ENCODE results near the gene IFNLR1. TPM values are rescaled to one million over a fixed set of nuclear protein-coding genes. Genes with fewer than 3 reads are reported as not detected.

IFNLR1 gene
- total RNA-seq, 1 donor: under 0.01 TPM

DNA sequence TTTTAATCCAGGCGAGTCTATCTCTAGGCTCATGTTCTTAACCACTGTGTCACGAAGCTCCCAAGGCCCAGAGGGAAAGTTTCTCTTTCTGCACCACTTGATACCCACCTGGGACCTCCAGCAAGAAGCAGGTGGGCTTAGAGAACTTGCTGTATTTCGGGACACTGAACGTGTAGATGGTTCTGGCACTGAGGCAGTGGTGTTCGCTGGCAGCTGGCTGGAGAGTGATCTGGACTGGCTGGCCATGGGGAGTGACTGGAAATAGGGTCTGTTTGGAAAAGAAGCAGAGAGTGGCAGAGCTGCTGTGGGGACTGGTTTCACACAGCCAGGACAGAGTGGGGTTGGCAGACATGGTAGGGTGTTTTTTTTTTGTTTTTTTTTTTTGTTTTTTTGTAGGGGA, 27.7 kb downstream of the IFNLR1 start:
- no peak overlapping the region for H3K4me3 ChIP-seq (ENCODE audit: low read depth, low read length)
- DNase-seq (ENCODE audit: low read depth): no peak
- TF ChIP-seq, protein P1, sequence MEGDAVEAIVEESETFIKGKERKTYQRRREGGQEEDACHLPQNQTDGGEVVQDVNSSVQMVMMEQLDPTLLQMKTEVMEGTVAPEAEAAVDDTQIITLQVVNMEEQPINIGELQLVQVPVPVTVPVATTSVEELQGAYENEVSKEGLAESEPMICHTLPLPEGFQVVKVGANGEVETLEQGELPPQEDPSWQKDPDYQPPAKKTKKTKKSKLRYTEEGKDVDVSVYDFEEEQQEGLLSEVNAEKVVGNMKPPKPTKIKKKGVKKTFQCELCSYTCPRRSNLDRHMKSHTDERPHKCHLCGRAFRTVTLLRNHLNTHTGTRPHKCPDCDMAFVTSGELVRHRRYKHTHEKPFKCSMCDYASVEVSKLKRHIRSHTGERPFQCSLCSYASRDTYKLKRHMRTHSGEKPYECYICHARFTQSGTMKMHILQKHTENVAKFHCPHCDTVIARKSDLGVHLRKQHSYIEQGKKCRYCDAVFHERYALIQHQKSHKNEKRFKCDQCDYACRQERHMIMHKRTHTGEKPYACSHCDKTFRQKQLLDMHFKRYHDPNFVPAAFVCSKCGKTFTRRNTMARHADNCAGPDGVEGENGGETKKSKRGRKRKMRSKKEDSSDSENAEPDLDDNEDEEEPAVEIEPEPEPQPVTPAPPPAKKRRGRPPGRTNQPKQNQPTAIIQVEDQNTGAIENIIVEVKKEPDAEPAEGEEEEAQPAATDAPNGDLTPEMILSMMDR (IDR thresholded peaks at IDR 0.05; ENCODE audit: insufficient read depth, low read depth, low read length): no peak

DNA sequence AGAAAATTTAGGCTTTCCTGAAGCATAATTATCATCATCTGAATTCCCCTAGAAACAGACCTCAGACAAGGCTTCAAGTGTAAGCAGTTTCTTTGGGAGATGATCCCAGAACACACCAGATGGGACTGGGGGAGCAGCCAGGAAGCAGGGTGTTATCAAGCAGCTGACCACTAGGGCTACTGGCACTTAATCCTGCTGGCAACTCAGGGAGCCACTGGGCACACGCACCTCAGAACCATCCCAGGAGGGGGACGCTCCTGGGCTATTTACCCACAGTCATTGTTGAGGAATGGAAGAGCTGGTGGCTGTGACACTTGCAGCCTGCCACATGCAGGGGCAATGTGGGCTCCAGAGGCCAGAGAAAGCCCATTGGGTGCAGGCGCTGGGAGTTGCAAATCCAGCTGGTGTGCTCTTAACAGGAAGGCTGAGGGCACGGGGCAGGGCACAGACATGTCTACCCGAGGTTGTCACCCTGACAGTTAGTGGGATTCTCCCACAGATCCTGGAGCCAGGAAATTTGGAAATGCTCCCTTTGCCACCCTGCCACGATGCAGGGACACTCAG, 29.1 kb downstream of the IFNLR1 start:
- H3K4me3 ChIP-seq (ENCODE audit: low read depth, low read length): no peak overlapping the region
- TF ChIP-seq, protein P1 (IDR thresholded peaks at IDR 0.05; ENCODE audit: insufficient read depth, low read depth, low read length): peak; percentile 35
- DNase-seq (ENCODE audit: low read depth): no peak

DNA sequence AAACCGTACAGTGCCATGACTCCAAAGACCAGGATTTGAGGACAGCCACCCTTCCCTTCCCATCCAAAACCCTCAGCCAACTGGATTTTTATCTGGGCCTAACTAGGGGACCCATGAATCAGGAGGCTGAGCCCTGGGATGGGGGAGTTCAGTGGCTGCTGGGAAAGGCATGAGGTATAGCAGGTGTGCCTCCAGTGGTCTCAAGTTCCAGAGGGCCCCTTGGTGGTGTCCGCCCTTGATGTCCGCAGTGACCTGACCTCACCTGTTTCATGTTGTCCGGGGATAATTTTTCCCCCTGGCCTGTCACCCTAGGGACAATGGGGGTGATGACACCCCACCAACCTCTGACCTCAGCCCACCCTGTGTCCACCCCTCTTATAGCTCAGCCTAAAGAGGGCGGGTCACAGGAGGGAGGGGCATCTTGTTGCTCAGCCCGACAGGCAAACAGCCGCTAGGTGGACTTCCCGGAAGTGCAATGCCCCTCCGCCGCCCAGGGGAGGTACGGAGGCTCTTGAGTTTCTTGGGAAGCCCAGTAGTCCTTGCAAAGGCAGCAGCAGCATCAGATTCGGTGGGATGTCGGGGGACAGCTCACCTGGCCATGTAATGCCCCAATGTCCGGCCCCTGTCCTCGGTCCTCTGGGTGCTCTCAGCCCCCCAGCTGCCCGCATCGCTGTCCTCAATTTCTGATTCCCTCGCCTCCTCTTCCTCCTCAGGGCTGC, 30.4 kb downstream of the IFNLR1 start:
- TF ChIP-seq, protein P1 (IDR thresholded peaks at IDR 0.05; ENCODE audit: insufficient read depth, low read depth, low read length): no peak
- no peak overlapping the region for H3K4me3 ChIP-seq (ENCODE audit: low read depth, low read length)
- DNase-seq (ENCODE audit: low read depth): no peak

DNA sequence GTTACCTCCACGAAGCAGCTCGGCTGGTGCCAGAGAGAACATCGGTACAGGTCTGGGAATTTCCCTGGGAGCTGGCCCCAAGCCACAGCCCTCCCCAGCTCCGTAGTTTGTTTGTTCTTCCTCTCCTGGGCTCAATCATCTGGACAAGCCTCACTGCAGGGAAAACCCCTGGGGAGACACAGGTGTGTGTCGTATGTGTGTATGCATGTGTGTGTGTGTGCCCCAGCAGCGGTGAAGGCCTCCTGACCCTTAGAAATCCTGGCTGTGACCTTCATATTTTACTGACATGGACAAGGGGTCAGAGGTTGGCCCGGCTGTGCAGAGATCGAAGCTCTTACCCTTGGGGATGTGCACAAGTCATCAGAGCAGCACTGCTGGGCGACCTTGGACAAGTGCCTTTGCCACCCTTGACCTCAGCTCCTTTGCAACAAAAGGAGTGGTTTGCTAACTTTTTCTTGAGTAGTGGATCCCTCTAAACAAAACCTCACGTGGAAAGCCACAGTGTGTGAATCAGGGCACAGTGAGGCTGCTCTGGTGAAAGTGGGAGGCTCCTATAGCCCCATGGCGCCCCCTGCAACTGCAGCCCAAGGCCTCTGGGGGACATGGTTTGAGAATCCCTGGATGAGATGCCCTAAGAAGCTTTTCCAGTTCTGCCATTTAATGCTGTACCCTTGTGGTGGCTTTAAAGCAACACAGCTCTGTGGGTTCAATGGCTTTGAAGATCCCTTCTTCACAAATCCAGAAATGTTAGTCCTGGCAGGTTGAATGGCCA, 31.9 kb downstream of the IFNLR1 start:
- no peak overlapping the region for H3K4me3 ChIP-seq (ENCODE audit: low read depth, low read length)
- TF ChIP-seq, protein P1 (IDR thresholded peaks at IDR 0.05; ENCODE audit: insufficient read depth, low read depth, low read length): peak; percentile 19
- DNase-seq (ENCODE audit: low read depth): no peak

DNA sequence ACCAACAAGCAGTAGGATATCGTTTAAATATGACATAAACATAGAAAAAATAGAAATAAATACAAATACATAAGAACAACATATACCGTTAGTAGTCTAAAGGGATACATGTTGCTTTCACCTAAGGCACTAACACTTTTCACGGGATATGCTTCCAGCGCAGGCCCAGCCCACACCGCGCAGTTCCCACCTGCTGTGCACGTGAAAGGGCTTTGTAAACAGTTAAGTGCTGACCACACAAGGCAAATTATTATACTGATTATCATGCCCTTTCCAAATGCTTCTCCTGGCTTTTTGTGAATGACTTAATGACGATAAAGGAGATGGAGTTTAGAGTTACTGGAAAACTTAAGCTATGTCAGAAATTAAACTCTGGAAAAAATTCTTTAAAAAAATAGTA, 32.9 kb downstream of the IFNLR1 start:
- no peak for DNase-seq (ENCODE audit: low read depth)
- no peak overlapping the region for H3K4me3 ChIP-seq (ENCODE audit: low read depth, low read length)
- TF ChIP-seq, protein P1 (IDR thresholded peaks at IDR 0.05; ENCODE audit: insufficient read depth, low read depth, low read length): no peak

DNA sequence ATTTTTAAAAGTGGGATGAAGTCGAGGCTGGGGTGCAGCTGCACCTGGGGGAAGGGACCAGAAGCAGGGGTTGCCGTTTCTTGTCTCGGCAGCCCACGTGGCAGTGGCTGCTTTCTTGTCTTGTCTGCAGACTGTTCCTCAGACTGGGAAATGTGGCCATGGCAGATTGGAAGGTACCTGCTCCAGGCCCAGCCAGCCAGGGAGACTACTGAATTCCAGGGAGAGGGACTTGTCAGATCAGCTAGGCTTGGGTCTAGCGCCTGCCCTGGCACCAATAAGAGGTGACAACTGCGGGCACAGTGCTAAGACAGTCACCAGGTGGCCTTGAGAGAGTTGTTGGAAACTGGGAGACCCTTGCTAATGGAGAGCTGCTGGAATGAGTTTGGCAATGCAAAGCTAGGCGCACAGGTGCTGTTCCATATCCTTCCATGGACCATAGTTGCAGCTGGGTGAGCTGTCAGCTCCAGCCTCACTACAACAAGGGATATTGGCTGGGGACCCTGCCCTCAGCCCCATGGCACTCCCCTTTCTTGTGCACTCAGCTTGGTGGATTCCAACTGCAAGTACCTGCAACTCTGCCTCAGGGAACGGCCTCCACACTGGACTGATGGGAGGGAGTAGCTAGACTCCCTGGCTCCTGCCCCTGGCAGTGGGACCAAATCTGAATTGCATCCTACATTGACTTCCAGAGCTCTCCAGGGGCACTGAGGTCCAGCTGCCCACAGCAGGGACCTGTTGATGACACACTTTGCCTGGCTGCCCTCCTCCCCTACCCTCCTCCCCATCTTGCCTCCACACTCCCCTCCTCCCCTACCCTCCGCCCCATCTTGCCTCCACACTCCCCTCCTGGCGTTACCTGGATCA, 34.2 kb downstream of the IFNLR1 start:
- DNase-seq (ENCODE audit: low read depth): no peak
- no peak overlapping the region for H3K4me3 ChIP-seq (ENCODE audit: low read depth, low read length)
- TF ChIP-seq, protein P1 (IDR thresholded peaks at IDR 0.05; ENCODE audit: insufficient read depth, low read depth, low read length): no peak
